Muscle layer of colon (tissue), 2 donors: Measurements from ENCODE around the gene PAIP1.
"Not testable (repeated sequence)": the region's sequence is repeated elsewhere in the genome, so short reads cannot be mapped to it uniquely, and the experiment has no call there.

Experiments
- H3K27ac ChIP-seq: one replicate; pipeline ENCODE4 v1.7.0; 2013; ENCODE audit warnings: low read depth, mild to moderate bottlenecking, low read length, moderate library complexity
- H3K27me3 ChIP-seq, 2 donors: one replicate each; pipeline ENCODE4 v1.7.0; 2013; ENCODE audit warnings: low read length in 2 of 2, mild to moderate bottlenecking in 2 of 2; ENCODE audit not compliant: insufficient read depth in 2 of 2, control insufficient read depth in 1 of 2
- H3K36me3 ChIP-seq: one replicate; pipeline ENCODE4 v1.7.0; 2013; ENCODE audit warnings: mild to moderate bottlenecking, low read length; ENCODE audit not compliant: insufficient read depth
- H3K4me1 ChIP-seq: one replicate; pipeline ENCODE4 v1.7.0; 2013; ENCODE audit warnings: mild to moderate bottlenecking, low read length; ENCODE audit not compliant: insufficient read depth
- H3K4me3 ChIP-seq, 2 donors: one replicate each; pipeline ENCODE4 v1.7.0; 2013; ENCODE audit warnings: low read length in 2 of 2, low read depth in 1 of 2, mild to moderate bottlenecking in 1 of 2, moderate library complexity in 1 of 2
- H3K9ac ChIP-seq: one replicate; pipeline ENCODE4 v1.7.0; 2013; ENCODE audit warnings: low read length
- H3K9me3 ChIP-seq: one replicate; pipeline ENCODE4 v1.7.0; 2013; ENCODE audit warnings: mild to moderate bottlenecking, low read length
- donor health status: abdominal sarcoma.
- donor health status: Adenocarcinoma of cecum.

Gene PAIP1

GRCh38 chr5:43588842-43589241 is 32.0 kb upstream of the PAIP1 start:
- Histone ChIP-seq H3K27me3 (no peaks in the 10 kb centered on the region), H3K9me3 (no peaks in the 10 kb centered on the region), H3K36me3 (no peaks in the 10 kb centered on the region), H3K4me3 (no peak overlapping the region), H3K9ac (no peak overlapping the region), H3K27ac (no peak overlapping the region), H3K4me1 (no peaks in the 10 kb centered on the region)

- Histone ChIP-seq H3K9me3 (no peaks in the 10 kb centered on the region), H3K27me3 (no peaks in the 10 kb centered on the region), H3K36me3 (peaks cover 4% of the 10 kb centered on the region), H3K9ac (no peak overlapping the region), H3K4me3 (no peak overlapping the region), H3K27ac (no peak overlapping the region), H3K4me1 (no peaks in the 10 kb centered on the region)
These were observed 27.4 kb upstream of the PAIP1 start for GRCh38 chr5:43584166-43584699.

GRCh38 chr5:43583724-43584123 is 26.8 kb upstream of the PAIP1 start:
- Histone ChIP-seq H3K36me3 (peaks cover 4% of the 10 kb centered on the region), H3K9me3 (no peaks in the 10 kb centered on the region), H3K27ac (no peak overlapping the region), H3K4me1 (no peaks in the 10 kb centered on the region), H3K4me3 (no peak overlapping the region), H3K9ac (no peak overlapping the region), H3K27me3 (no peaks in the 10 kb centered on the region)

- Histone ChIP-seq H3K9me3 (no peaks in the 10 kb centered on the region), H3K4me3 (no peak overlapping the region), H3K27me3 (no peaks in the 10 kb centered on the region), H3K27ac (no peak overlapping the region), H3K36me3 (peaks cover 4% of the 10 kb centered on the region), H3K9ac (no peak overlapping the region), H3K4me1 (no peaks in the 10 kb centered on the region)
These were observed 25.5 kb upstream of the PAIP1 start for GRCh38 chr5:43582082-43583005.

- no peaks in the 10 kb centered on the region for H3K4me1 ChIP-seq
- H3K36me3 ChIP-seq = peaks cover 4% of the 10 kb centered on the region
- H3K9ac ChIP-seq = no peak overlapping the region
- H3K27me3 ChIP-seq = no peaks in the 10 kb centered on the region
- no peaks in the 10 kb centered on the region for H3K9me3 ChIP-seq
- no peak overlapping the region for H3K27ac ChIP-seq
- H3K4me3 ChIP-seq = no peak overlapping the region
These were observed 24.5 kb upstream of the PAIP1 start for GRCh38 chr5:43581398-43581797.

GRCh38 chr5:43580402-43581210 is 23.7 kb upstream of the PAIP1 start:
- H3K27ac ChIP-seq, H3K36me3 ChIP-seq, H3K9me3 ChIP-seq, H3K4me1 ChIP-seq, H3K4me3 ChIP-seq, H3K27me3 ChIP-seq, H3K9ac ChIP-seq: not testable (repeated sequence)

- no peak overlapping the region for H3K27ac ChIP-seq
These were observed 16.2 kb upstream of the PAIP1 start for GRCh38 chr5:43573058-43573457.

GRCh38 chr5:43572357-43572756 is 15.5 kb upstream of the PAIP1 start:
- H3K9ac ChIP-seq = peak overlapping the region; percentile 24
- H3K27ac ChIP-seq = peak overlapping the region; percentile 38
- no peaks in the 10 kb centered on the region for H3K36me3 ChIP-seq

More at GRCh38 chr5:43573058-43573457, 16.2 kb upstream of the PAIP1 start:
- H3K4me3 ChIP-seq = no peak overlapping the region
- H3K36me3 ChIP-seq = no peaks in the 10 kb centered on the region
- peaks cover 17% of the 10 kb centered on the region for H3K4me1 ChIP-seq
- H3K9me3 ChIP-seq = no peaks in the 10 kb centered on the region
- no peak overlapping the region for H3K9ac ChIP-seq
- no peaks in the 10 kb centered on the region for H3K27me3 ChIP-seq

GRCh38 chr5:43571237-43571636 is 14.4 kb upstream of the PAIP1 start:
- Histone ChIP-seq H3K9ac (peak overlapping the region; percentile 24), H3K27ac (peak overlapping the region; percentile 38), H3K4me3 (peak overlapping the region in 1 of 2 donors; percentile 49)

More at GRCh38 chr5:43572357-43572756, 15.5 kb upstream of the PAIP1 start:
- Histone ChIP-seq H3K4me1 (peaks cover 17% of the 10 kb centered on the region), H3K4me3 (no peak overlapping the region), H3K27me3 (no peaks in the 10 kb centered on the region), H3K9me3 (no peaks in the 10 kb centered on the region)

GRCh38 chr5:43570450-43571158 is 13.7 kb upstream of the PAIP1 start:
- Histone ChIP-seq H3K9me3 (no peaks in the 10 kb centered on the region), H3K27ac (no peak overlapping the region), H3K4me1 (peaks cover 17% of the 10 kb centered on the region), H3K36me3 (no peaks in the 10 kb centered on the region), H3K9ac (peak overlapping the region; percentile 24), H3K27me3 (no peaks in the 10 kb centered on the region), H3K4me3 (peak overlapping the region in 1 of 2 donors; percentile 49)

More at GRCh38 chr5:43571237-43571636, 14.4 kb upstream of the PAIP1 start:
- no peaks in the 10 kb centered on the region for H3K27me3 ChIP-seq
- no peaks in the 10 kb centered on the region for H3K36me3 ChIP-seq
- H3K9me3 ChIP-seq = no peaks in the 10 kb centered on the region
- peaks cover 17% of the 10 kb centered on the region for H3K4me1 ChIP-seq
